PC-9 (cell line): ENCODE data around the gene LGALS8. TPM values are rescaled to one million over a fixed set of nuclear protein-coding genes. Genes with fewer than 3 reads are reported as not detected.

ENCODE experiments used
- BruUV-seq: library from RNA; stranded (reverse); fragments of 400-500 nt; replicated peaks from 2 replicates; lab custom pipeline; 2021; lab: Mats Ljungman, UMichigan
- CTCF ChIA-PET: fragments of 300-600 bp; sonication (Branson Sonifier 250); formaldehyde crosslinking; loops from one replicate; lab custom pipeline; 2022; ENCODE audit warnings: antibody characterized with exemption; lab: Charles Lee
- POLR2A ChIA-PET: fragments of 300-600 bp; sonication (Branson Sonifier 250); formaldehyde crosslinking; loops from one replicate; lab custom pipeline; 2022; ENCODE audit warnings: antibody characterized with exemption; ENCODE audit not compliant: unreplicated experiment; lab: Charles Lee
- DNase-seq, 2 experiments: peaks; one replicate each; pipeline versions ENCODE4 v3.0.0 to v3.0.0-alpha.2; 2015 to 2022; ENCODE audit warnings: mixed read lengths in 1 of 2
- H2AFZ ChIP-seq: fragments of 200-600 bp; sonication (generic); 2 replicates; pipeline ENCODE4 v1.8.1; 2017; ENCODE audit warnings: antibody characterized with exemption
- H3F3A ChIP-seq: fragments of 200-600 bp; sonication (generic); 2 replicates; pipeline ENCODE4 v1.8.1; 2017; ENCODE audit warnings: antibody characterized with exemption, mild to moderate bottlenecking, low read depth; ENCODE audit not compliant: insufficient read depth
- H3K27ac ChIP-seq: fragments of 200-600 bp; sonication (generic); 2 replicates; pipeline ENCODE4 v1.6.1; 2016; ENCODE audit warnings: mixed run types
- H3K27me3 ChIP-seq: fragments of 200-600 bp; sonication (generic); 2 replicates; pipeline ENCODE4 v1.6.1; 2016; ENCODE audit warnings: low read depth, mixed run types; ENCODE audit not compliant: insufficient read depth
- H3K36me3 ChIP-seq: fragments of 200-600 bp; sonication (generic); 2 replicates; pipeline ENCODE4 v1.6.1; 2016; ENCODE audit warnings: low read depth, mixed run types
- H3K4me1 ChIP-seq: fragments of 200-600 bp; sonication (generic); replicated peaks from 2 replicates; pipeline ENCODE4 v1.6.1; 2016; ENCODE audit warnings: mixed run types; ENCODE audit not compliant: insufficient read depth
- H3K4me2 ChIP-seq: fragments of 200-600 bp; sonication (generic); 2 replicates; pipeline ENCODE4 v1.6.1; 2017; ENCODE audit warnings: mixed run types
- H3K4me3 ChIP-seq: fragments of 200-600 bp; sonication (generic); 2 replicates; pipeline ENCODE4 v1.6.1; 2016; ENCODE audit warnings: mixed run types
- H3K79me2 ChIP-seq: fragments of 200-600 bp; sonication (generic); 2 replicates; pipeline ENCODE4 v1.6.1; 2017; ENCODE audit warnings: low read depth, mixed run types
- H3K9me2 ChIP-seq: fragments of 200-600 bp; sonication (generic); 2 replicates; pipeline ENCODE4 v1.8.1; 2017; ENCODE audit warnings: mild to moderate bottlenecking; ENCODE audit not compliant: insufficient read depth
- H3K9me3 ChIP-seq: fragments of 200-600 bp; sonication (generic); 2 replicates; pipeline ENCODE4 v1.8.1; 2016; ENCODE audit warnings: low read depth; ENCODE audit not compliant: insufficient read depth
- H4K20me1 ChIP-seq: fragments of 200-600 bp; sonication (generic); 2 replicates; pipeline ENCODE4 v1.8.1; 2017; ENCODE audit not compliant: insufficient read depth
- CTCF ChIP-seq: fragments of 200-600 bp; sonication (generic); conservative IDR thresholded peaks from 2 replicates; pipeline ENCODE4 v1.6.1; 2017; ENCODE audit warnings: mixed run types, antibody characterized with exemption, mild to moderate bottlenecking, moderate library complexity
- EZH2 ChIP-seq: fragments of 200-600 bp; sonication (generic); IDR thresholded peaks from 2 replicates; pipeline ENCODE4 v1.8.0; 2017; ENCODE audit warnings: antibody characterized with exemption, low read depth
- intact Hi-C: fragments of 100-400 bp; cut with micrococcal nuclease; formaldehyde crosslinking; loops from one replicate; pipeline ENCODE4 v1.10.0; 2022; ENCODE audit not compliant: unreplicated experiment
- total RNA-seq: library from RNA; stranded (reverse); gene quantifications from 2 replicates; pipeline ENCODE4 v1.2.3, GENCODE V29; 2021

The LGALS8 gene
- total RNA-seq, 1 experiment from 2014 or later: 59.2 TPM

GRCh38 chr1:236545621-236546169 lies 21.9 kb downstream of the LGALS8 start:
- Histone ChIP-seq H3K4me2 (no peak overlapping the region), H3F3A (peaks cover 37% of the 10 kb centered on the region; the same call in 1 of the 2 replicates), H3K79me2 (no peaks in the 10 kb centered on the region), H3K9me2 (no peaks in the 10 kb centered on the region), H3K36me3 (peaks cover 59% of the 10 kb centered on the region), H3K27ac (no peak overlapping the region), H3K4me1 (no peaks in the 10 kb centered on the region), H2AFZ (no peak overlapping the region), H4K20me1 (peaks cover 9% of the 10 kb centered on the region; the same call in 1 of the 2 replicates), H3K4me3 (no peak overlapping the region), H3K9me3 (no peaks in the 10 kb centered on the region), H3K27me3 (no peaks in the 10 kb centered on the region)
- ChIA-PET POLR2A (no interaction called here), CTCF (no interaction called here)
- BruUV-seq: no TSS peak
- intact Hi-C loops: loop anchor here (5.0 kb wide), 1 partner anchor 42 kb away; no protein-coding TSS in a partner anchor
- DNase-seq: no peak
- TF ChIP-seq EZH2 (no peak), CTCF (no peak)

- POLR2A ChIA-PET: no interaction called here
- TF ChIP-seq CTCF (no peak), EZH2 (no peak)
- intact Hi-C loops: loop anchor here (5.0 kb wide), 1 partner anchor 39 kb away; no protein-coding TSS in a partner anchor
- no peak for DNase-seq
- peaks cover 55% of the 10 kb centered on the region for H3K36me3 ChIP-seq
- H3F3A ChIP-seq: peaks cover 53% of the 10 kb centered on the region
- no peaks in the 10 kb centered on the region for H3K9me3 ChIP-seq
- H3K9me2 ChIP-seq: no peaks in the 10 kb centered on the region
- H3K79me2 ChIP-seq: no peaks in the 10 kb centered on the region
- peaks cover 17% of the 10 kb centered on the region; the same call in 1 of the 2 replicates for H4K20me1 ChIP-seq
- no peak overlapping the region for H3K4me2 ChIP-seq
- no peak overlapping the region for H3K27ac ChIP-seq
- no peak overlapping the region for H2AFZ ChIP-seq
- H3K4me3 ChIP-seq: no peak overlapping the region
- no peaks in the 10 kb centered on the region for H3K27me3 ChIP-seq
- BruUV-seq: no TSS peak
- CTCF ChIA-PET: interaction anchor here (0.6 kb wide), 1 partner anchor 267 kb away, joined by 3 read pairs; no protein-coding TSS in a partner anchor
- no peaks in the 10 kb centered on the region for H3K4me1 ChIP-seq
Observed at GRCh38 chr1:236548452-236548851, 24.7 kb downstream of the LGALS8 start.

- Histone ChIP-seq H3K4me2 (no peak overlapping the region), H3K9me3 (no peaks in the 10 kb centered on the region), H3K79me2 (no peaks in the 10 kb centered on the region), H3K36me3 (peaks cover 57% of the 10 kb centered on the region), H3K4me3 (no peak overlapping the region), H3F3A (peaks cover 55% of the 10 kb centered on the region), H4K20me1 (peaks cover 12% of the 10 kb centered on the region; the same call in 1 of the 2 replicates), H3K27me3 (no peaks in the 10 kb centered on the region), H3K27ac (no peak overlapping the region), H2AFZ (no peak overlapping the region), H3K4me1 (no peaks in the 10 kb centered on the region), H3K9me2 (no peaks in the 10 kb centered on the region)
- intact Hi-C loops: no loop called here
- BruUV-seq: no TSS peak
- no peak for DNase-seq
- ChIA-PET POLR2A (no interaction called here), CTCF (no interaction called here)
- no peak for TF ChIP-seq EZH2
- TF ChIP-seq CTCF: no peak
Observed at GRCh38 chr1:236550961-236551851, 27.4 kb downstream of the LGALS8 start.
